HepG2 (cell line): ENCODE measurements around the gene SMARCC1. TPM values are rescaled to one million over a fixed set of nuclear protein-coding genes. Genes with fewer than 3 reads are reported as not detected.

ENCODE experiments used
- ATAC-seq: fragments of 200-7000 bp; cut with Tn5 transposase; 3 replicates; pipeline ENCODE4 v1.9.1; 2020; ENCODE audit warnings: mild to moderate bottlenecking, moderate library complexity
- BruUV-seq: library from RNA; stranded (reverse); fragments of 400-500 nt; replicated peaks from 2 replicates; lab custom pipeline; 2021; lab: Mats Ljungman, UMichigan
- CTCF ChIA-PET: fragments of 300-600 bp; formaldehyde crosslinking; extraction: SDS; loops from one replicate; lab custom pipeline; 2021; ENCODE audit warnings: low total read pairs, inconsistent platforms, low intra/inter-chr PET ratio; lab: Yijun Ruan, JAX
- POLR2A ChIA-PET: fragments of 350-600 bp; sonication (Branson Sonifier 250); formaldehyde crosslinking; loops from one replicate; lab custom pipeline; 2020; ENCODE audit warnings: antibody characterized with exemption, inconsistent platforms; lab: Yijun Ruan, JAX
- DNase-seq: peaks from one replicate; pipeline ENCODE4 v3.0.0-alpha.2; 2015; ENCODE audit warnings: low spot score
- FAIRE-seq: peaks from 3 replicates; lab custom pipeline; 2011; peaks lifted over from hg19 to GRCh38; lab: Jason Lieb, UNC
- H2AFZ ChIP-seq: one replicate; pipeline ENCODE4 v1.6.1; 2011; ENCODE audit warnings: low read length, inconsistent platforms
- H3K27ac ChIP-seq: fragments of 300-600 bp; 3 replicates; pipeline ENCODE4 v1.8.0; 2011; ENCODE audit warnings: mixed run types, mild to moderate bottlenecking, mixed read lengths, low read length, inconsistent platforms; ENCODE audit not compliant: insufficient read depth; ENCODE audit errors: extremely low read length
- H3K27me3 ChIP-seq, 2 experiments: fragments of 200-600 bp in 1 of 2; 2 replicates in 1 of 2; 3 replicates in 1 of 2; pipeline versions ENCODE4 v1.6.0 to v1.8.0; 2011; ENCODE audit warnings: low read length in 2 of 2, mild to moderate bottlenecking in 2 of 2, moderate library complexity in 2 of 2, inconsistent platforms in 1 of 2; ENCODE audit not compliant: insufficient read depth in 2 of 2, control insufficient read depth in 1 of 2
- H3K36me3 ChIP-seq, 2 experiments: fragments of 200-600 bp in 1 of 2; replicated peaks in 1 of 2; 2 replicates in 1 of 2; 3 replicates in 1 of 2; pipeline versions ENCODE4 v1.5.1 to v1.8.0; 2011; ENCODE audit warnings: low read length in 2 of 2, inconsistent platforms in 1 of 2; ENCODE audit not compliant: insufficient read depth in 2 of 2, control insufficient read depth in 1 of 2
- H3K4me1 ChIP-seq: 2 replicates; pipeline ENCODE4 v1.5.1; 2012; ENCODE audit warnings: low read length, inconsistent platforms; ENCODE audit not compliant: insufficient read depth
- H3K4me2 ChIP-seq: 2 replicates; pipeline ENCODE4 v1.6.0; 2011; ENCODE audit warnings: low read depth, low read length, inconsistent platforms
- H3K4me3 ChIP-seq, 3 experiments: fragments of 200-600 bp in 1 of 3; sonication (generic), shearing (Covaris generic) in 1 of 3; replicated peaks in 1 of 3; 2 replicates each; pipeline ENCODE4 v1.5.1; 2011 to 2016; ENCODE audit warnings: low read length in 3 of 3, inconsistent platforms in 2 of 3, low read depth in 2 of 3, mild to moderate bottlenecking in 2 of 3, control low read depth in 1 of 3, mixed read lengths in 1 of 3; ENCODE audit not compliant: insufficient read depth in 1 of 3
- H3K79me2 ChIP-seq: one replicate; pipeline ENCODE4 v1.6.1; 2011; ENCODE audit warnings: low read length, inconsistent platforms; ENCODE audit not compliant: insufficient read depth
- H3K9ac ChIP-seq: 2 replicates; pipeline ENCODE4 v1.6.0; 2011; ENCODE audit warnings: mild to moderate bottlenecking, low read depth, low read length, inconsistent platforms; ENCODE audit not compliant: insufficient read depth
- H3K9me3 ChIP-seq: 2 replicates; pipeline ENCODE4 v1.5.1; 2012; ENCODE audit warnings: mild to moderate bottlenecking, low read length
- H4K20me1 ChIP-seq: 2 replicates; pipeline ENCODE4 v1.6.0; 2011; ENCODE audit warnings: inconsistent platforms, mild to moderate bottlenecking, low read length, moderate library complexity; ENCODE audit not compliant: insufficient read depth
- HDAC1 ChIP-seq: sonication (generic); formaldehyde crosslinking; IDR thresholded peaks from 2 replicates; pipeline ENCODE4 v1.5.1; 2020; ENCODE audit warnings: mild to moderate bottlenecking, missing genetic modification reagents
- PHF8 ChIP-seq: sonication (generic); formaldehyde crosslinking; IDR thresholded peaks from 2 replicates; pipeline ENCODE4 v1.5.0; 2020; ENCODE audit warnings: missing genetic modification reagents
- POLR2AphosphoS5 ChIP-seq: IDR thresholded peaks from 2 replicates; pipeline ENCODE4 v1.6.1; 2012; ENCODE audit warnings: low read depth, low read length
- ZBTB21 ChIP-seq: sonication (generic); formaldehyde crosslinking; IDR thresholded peaks from 2 replicates; pipeline ENCODE4 v1.4.0; 2020; ENCODE audit warnings: missing genetic modification reagents
- ZBTB42 ChIP-seq: sonication (generic); formaldehyde crosslinking; IDR thresholded peaks from 2 replicates; pipeline ENCODE4 v1.5.0; 2020; ENCODE audit warnings: mild to moderate bottlenecking, missing genetic modification reagents
- ZBTB7A ChIP-seq: sonication (generic); formaldehyde crosslinking; IDR thresholded peaks from 2 replicates; pipeline ENCODE4 v1.8.0; 2022; ENCODE audit warnings: mild to moderate bottlenecking, missing genetic modification reagents
- ZFP41 ChIP-seq: sonication (generic); formaldehyde crosslinking; IDR thresholded peaks from 2 replicates; pipeline ENCODE4 v1.4.0; 2020; ENCODE audit warnings: mild to moderate bottlenecking, missing genetic modification reagents, borderline replicate concordance
- ZNF777 ChIP-seq: sonication (generic); formaldehyde crosslinking; IDR thresholded peaks from 2 replicates; pipeline ENCODE4 v1.4.0; 2020; ENCODE audit warnings: missing genetic modification reagents
- WGBS: methylation state at CpG from one replicate; pipeline ENCODE4 v1.1.6; 2017; ENCODE audit warnings: low lambda C conversion rate; 5-methylcytosine and 5-hydroxymethylcytosine counted together
- in situ Hi-C: cut with HindIII; loops from 2 replicates; pipeline ENCODE4 v1.10.0; 2017; ENCODE audit warnings: low pct_unique_long_range_greater_than_20kb; ENCODE audit not compliant: extremely low pct_ligation_motif_present
- intact Hi-C: fragments of 100-400 bp; cut with micrococcal nuclease; formaldehyde crosslinking; loops from one replicate; pipeline ENCODE4 v1.10.0; 2022; ENCODE audit not compliant: unreplicated experiment
- polyA plus RNA-seq, 8 experiments: library from polyadenylated mRNA; depleted of rRNA in 3 of 8; stranded (reverse) in 7 of 8; unstranded in 1 of 8; fragments of >200 nt; fragmentation: Illumina TruSeq in 4 of 8; extraction: Trizol in 4 of 8; gene quantifications; 2 replicates each; pipeline versions ENCODE4 v1.2.1 to v1.2.3, GENCODE V29; 2011 to 2016; ENCODE audit warnings: low read depth in 4 of 8, missing spikeins in 1 of 8, mixed read lengths in 1 of 8; ENCODE audit not compliant: insufficient read depth in 1 of 8
- total RNA-seq, 5 experiments: library from RNA; depleted of rRNA; stranded (reverse); fragments of >200 nt; fragmentation: Illumina TruSeq; extraction: Trizol; gene quantifications; 2 replicates each; pipeline ENCODE4 v1.2.3, GENCODE V29; 2016; ENCODE audit warnings: low read depth in 1 of 5
- TF ChIP-seq, protein P1 (sequence below): IDR thresholded peaks from 2 replicates; pipeline ENCODE4 v1.6.1; 2016
- TF ChIP-seq, protein P2 (sequence below): sonication (generic); formaldehyde crosslinking; IDR thresholded peaks from 2 replicates; pipeline ENCODE4 v1.4.0; 2020; ENCODE audit warnings: missing genetic modification reagents, borderline replicate concordance
- TF ChIP-seq, protein P3 (sequence below): sonication (generic); formaldehyde crosslinking; IDR thresholded peaks from 2 replicates; pipeline ENCODE4 v1.4.0; 2020; ENCODE audit warnings: missing genetic modification reagents
- TF ChIP-seq, protein P4 (sequence below): sonication (generic); formaldehyde crosslinking; IDR thresholded peaks from 2 replicates; pipeline ENCODE4 v1.5.0; 2020; ENCODE audit warnings: missing genetic modification reagents
- TF ChIP-seq, protein P5 (sequence below): IDR thresholded peaks from 2 replicates; pipeline ENCODE4 v1.6.1; 2016; ENCODE audit warnings: mild to moderate bottlenecking, missing biosample characterization, missing genetic modification reagents

Gene SMARCC1
- total and polyA plus RNA-seq, 2 of the 13 experiments (the other 11 are each of a cell fraction or from before 2014, with no cell fraction given) = 47.9 to 58.4 TPM

DNA sequence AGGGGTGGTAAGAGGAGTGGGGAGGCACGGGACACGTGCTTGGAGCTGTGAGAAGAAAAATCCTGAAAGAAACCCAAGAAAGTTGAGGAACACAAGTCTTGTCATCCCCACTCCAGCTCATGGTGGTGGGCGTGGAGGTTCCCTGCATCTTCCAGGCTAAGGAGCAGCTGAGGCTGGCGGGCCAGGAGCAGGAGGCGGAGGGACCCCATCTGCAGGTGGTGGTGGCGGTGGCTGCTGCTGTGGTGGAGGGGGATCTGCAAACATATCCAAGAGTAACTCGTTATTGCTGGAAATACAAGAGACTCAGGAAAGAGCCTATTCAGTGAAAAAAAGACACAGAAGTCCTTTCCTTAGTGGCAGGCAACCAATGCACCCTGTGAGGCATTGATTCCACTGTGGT, 193.6 kb downstream of the SMARCC1 start (continued):
- TF ChIP-seq, protein P1, sequence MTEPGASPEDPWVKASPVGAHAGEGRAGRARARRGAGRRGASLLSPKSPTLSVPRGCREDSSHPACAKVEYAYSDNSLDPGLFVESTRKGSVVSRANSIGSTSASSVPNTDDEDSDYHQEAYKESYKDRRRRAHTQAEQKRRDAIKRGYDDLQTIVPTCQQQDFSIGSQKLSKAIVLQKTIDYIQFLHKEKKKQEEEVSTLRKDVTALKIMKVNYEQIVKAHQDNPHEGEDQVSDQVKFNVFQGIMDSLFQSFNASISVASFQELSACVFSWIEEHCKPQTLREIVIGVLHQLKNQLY (CRISPR knock-in tag) = no peak
- TF ChIP-seq POLR2AphosphoS5 (no peak), ZBTB21 (CRISPR knock-in tag) (no peak), HDAC1 (CRISPR knock-in tag) (no peak)
- TF ChIP-seq, all 625 proteins: peak for 0

DNA sequence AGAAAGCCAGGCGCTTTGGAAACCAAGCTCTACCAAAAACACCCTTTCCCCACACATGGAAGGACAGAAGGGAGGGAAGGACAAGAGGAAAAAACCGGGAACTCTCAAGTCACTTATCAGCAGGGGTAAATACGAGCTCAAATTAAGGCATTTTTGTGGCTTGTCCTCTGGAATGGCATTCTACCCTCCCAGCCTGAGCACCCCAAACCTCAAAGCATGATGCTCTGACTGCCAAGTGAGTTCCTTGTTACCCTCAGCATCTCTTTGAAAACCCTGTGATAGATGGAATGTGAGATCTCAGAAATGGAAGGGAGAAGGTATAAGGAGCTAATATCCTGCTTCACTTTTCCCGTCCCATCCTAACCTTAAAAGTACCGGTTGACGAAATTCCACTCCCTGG, 194.9 kb downstream of the SMARCC1 start:
- ChIA-PET POLR2A (no interaction called here), CTCF (no interaction called here)
- no peak for DNase-seq
- H3K79me2 ChIP-seq = no peaks in the 10 kb centered on the region
- H3K4me1 ChIP-seq = peaks cover 1% of the 10 kb centered on the region
- BruUV-seq = no TSS peak
- H2AFZ ChIP-seq = no peak overlapping the region
- WGBS = 96% methylated on average over 6 of the region's 6 CpGs
- intact Hi-C loops = no loop called here
- FAIRE-seq = no peak
- no peaks in the 10 kb centered on the region for H3K9me3 ChIP-seq
- in situ Hi-C loops = no loop called here
- no peak overlapping the region for H3K9ac ChIP-seq
- no peak overlapping the region for H3K4me3 ChIP-seq
- H3K27me3 ChIP-seq = no peaks in the 10 kb centered on the region
- no peak overlapping the region for H3K4me2 ChIP-seq
- peaks cover 26 to 52% of the 10 kb centered on the region in 2 experiments for H3K36me3 ChIP-seq
- no peaks in the 10 kb centered on the region for H4K20me1 ChIP-seq
- ATAC-seq = no peak
- no peak overlapping the region for H3K27ac ChIP-seq
- no peak for TF ChIP-seq ZNF777 (CRISPR knock-in tag)
- TF ChIP-seq ZBTB7A (CRISPR knock-in tag) = no peak
- TF ChIP-seq, protein P2, sequence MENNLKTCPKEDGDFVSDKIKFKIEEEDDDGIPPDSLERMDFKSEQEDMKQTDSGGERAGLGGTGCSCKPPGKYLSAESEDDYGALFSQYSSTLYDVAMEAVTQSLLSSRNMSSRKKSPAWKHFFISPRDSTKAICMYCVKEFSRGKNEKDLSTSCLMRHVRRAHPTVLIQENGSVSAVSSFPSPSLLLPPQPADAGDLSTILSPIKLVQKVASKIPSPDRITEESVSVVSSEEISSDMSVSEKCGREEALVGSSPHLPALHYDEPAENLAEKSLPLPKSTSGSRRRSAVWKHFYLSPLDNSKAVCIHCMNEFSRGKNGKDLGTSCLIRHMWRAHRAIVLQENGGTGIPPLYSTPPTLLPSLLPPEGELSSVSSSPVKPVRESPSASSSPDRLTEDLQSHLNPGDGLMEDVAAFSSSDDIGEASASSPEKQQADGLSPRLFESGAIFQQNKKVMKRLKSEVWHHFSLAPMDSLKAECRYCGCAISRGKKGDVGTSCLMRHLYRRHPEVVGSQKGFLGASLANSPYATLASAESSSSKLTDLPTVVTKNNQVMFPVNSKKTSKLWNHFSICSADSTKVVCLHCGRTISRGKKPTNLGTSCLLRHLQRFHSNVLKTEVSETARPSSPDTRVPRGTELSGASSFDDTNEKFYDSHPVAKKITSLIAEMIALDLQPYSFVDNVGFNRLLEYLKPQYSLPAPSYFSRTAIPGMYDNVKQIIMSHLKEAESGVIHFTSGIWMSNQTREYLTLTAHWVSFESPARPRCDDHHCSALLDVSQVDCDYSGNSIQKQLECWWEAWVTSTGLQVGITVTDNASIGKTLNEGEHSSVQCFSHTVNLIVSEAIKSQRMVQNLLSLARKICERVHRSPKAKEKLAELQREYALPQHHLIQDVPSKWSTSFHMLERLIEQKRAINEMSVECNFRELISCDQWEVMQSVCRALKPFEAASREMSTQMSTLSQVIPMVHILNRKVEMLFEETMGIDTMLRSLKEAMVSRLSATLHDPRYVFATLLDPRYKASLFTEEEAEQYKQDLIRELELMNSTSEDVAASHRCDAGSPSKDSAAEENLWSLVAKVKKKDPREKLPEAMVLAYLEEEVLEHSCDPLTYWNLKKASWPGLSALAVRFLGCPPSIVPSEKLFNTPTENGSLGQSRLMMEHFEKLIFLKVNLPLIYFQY = no peak
- no peak for TF ChIP-seq ZFP41 (CRISPR knock-in tag)
- TF ChIP-seq, protein P3, sequence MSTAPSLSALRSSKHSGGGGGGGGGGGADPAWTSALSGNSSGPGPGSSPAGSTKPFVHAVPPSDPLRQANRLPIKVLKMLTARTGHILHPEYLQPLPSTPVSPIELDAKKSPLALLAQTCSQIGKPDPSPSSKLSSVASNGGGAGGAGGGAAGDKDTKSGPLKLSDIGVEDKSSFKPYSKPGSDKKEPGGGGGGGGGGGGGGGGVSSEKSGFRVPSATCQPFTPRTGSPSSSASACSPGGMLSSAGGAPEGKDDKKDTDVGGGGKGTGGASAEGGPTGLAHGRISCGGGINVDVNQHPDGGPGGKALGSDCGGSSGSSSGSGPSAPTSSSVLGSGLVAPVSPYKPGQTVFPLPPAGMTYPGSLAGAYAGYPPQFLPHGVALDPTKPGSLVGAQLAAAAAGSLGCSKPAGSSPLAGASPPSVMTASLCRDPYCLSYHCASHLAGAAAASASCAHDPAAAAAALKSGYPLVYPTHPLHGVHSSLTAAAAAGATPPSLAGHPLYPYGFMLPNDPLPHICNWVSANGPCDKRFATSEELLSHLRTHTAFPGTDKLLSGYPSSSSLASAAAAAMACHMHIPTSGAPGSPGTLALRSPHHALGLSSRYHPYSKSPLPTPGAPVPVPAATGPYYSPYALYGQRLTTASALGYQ = no peak
- TF ChIP-seq ZBTB42 (CRISPR knock-in tag) = no peak
- no peak for TF ChIP-seq PHF8 (CRISPR knock-in tag)
- TF ChIP-seq, protein P4, sequence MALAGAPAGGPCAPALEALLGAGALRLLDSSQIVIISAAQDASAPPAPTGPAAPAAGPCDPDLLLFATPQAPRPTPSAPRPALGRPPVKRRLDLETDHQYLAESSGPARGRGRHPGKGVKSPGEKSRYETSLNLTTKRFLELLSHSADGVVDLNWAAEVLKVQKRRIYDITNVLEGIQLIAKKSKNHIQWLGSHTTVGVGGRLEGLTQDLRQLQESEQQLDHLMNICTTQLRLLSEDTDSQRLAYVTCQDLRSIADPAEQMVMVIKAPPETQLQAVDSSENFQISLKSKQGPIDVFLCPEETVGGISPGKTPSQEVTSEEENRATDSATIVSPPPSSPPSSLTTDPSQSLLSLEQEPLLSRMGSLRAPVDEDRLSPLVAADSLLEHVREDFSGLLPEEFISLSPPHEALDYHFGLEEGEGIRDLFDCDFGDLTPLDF = no peak
- TF ChIP-seq, protein P5, sequence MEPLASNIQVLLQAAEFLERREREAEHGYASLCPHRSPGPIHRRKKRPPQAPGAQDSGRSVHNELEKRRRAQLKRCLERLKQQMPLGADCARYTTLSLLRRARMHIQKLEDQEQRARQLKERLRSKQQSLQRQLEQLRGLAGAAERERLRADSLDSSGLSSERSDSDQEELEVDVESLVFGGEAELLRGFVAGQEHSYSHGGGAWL (CRISPR knock-in tag) = no peak
